ENCODE data around the gene CAGE1. TPM values are rescaled to one million over a fixed set of nuclear protein-coding genes. Genes with fewer than 3 reads are reported as not detected.

The CAGE1 gene
- total and polyA plus RNA-seq, 2 experiments from 2014 or later, result 0.07 TPM; not detected in 1

GRCh38 chr6:7301702-7302101 is 87.8 kb downstream of the CAGE1 start (continued):
- TF ChIP-seq, protein P1, sequence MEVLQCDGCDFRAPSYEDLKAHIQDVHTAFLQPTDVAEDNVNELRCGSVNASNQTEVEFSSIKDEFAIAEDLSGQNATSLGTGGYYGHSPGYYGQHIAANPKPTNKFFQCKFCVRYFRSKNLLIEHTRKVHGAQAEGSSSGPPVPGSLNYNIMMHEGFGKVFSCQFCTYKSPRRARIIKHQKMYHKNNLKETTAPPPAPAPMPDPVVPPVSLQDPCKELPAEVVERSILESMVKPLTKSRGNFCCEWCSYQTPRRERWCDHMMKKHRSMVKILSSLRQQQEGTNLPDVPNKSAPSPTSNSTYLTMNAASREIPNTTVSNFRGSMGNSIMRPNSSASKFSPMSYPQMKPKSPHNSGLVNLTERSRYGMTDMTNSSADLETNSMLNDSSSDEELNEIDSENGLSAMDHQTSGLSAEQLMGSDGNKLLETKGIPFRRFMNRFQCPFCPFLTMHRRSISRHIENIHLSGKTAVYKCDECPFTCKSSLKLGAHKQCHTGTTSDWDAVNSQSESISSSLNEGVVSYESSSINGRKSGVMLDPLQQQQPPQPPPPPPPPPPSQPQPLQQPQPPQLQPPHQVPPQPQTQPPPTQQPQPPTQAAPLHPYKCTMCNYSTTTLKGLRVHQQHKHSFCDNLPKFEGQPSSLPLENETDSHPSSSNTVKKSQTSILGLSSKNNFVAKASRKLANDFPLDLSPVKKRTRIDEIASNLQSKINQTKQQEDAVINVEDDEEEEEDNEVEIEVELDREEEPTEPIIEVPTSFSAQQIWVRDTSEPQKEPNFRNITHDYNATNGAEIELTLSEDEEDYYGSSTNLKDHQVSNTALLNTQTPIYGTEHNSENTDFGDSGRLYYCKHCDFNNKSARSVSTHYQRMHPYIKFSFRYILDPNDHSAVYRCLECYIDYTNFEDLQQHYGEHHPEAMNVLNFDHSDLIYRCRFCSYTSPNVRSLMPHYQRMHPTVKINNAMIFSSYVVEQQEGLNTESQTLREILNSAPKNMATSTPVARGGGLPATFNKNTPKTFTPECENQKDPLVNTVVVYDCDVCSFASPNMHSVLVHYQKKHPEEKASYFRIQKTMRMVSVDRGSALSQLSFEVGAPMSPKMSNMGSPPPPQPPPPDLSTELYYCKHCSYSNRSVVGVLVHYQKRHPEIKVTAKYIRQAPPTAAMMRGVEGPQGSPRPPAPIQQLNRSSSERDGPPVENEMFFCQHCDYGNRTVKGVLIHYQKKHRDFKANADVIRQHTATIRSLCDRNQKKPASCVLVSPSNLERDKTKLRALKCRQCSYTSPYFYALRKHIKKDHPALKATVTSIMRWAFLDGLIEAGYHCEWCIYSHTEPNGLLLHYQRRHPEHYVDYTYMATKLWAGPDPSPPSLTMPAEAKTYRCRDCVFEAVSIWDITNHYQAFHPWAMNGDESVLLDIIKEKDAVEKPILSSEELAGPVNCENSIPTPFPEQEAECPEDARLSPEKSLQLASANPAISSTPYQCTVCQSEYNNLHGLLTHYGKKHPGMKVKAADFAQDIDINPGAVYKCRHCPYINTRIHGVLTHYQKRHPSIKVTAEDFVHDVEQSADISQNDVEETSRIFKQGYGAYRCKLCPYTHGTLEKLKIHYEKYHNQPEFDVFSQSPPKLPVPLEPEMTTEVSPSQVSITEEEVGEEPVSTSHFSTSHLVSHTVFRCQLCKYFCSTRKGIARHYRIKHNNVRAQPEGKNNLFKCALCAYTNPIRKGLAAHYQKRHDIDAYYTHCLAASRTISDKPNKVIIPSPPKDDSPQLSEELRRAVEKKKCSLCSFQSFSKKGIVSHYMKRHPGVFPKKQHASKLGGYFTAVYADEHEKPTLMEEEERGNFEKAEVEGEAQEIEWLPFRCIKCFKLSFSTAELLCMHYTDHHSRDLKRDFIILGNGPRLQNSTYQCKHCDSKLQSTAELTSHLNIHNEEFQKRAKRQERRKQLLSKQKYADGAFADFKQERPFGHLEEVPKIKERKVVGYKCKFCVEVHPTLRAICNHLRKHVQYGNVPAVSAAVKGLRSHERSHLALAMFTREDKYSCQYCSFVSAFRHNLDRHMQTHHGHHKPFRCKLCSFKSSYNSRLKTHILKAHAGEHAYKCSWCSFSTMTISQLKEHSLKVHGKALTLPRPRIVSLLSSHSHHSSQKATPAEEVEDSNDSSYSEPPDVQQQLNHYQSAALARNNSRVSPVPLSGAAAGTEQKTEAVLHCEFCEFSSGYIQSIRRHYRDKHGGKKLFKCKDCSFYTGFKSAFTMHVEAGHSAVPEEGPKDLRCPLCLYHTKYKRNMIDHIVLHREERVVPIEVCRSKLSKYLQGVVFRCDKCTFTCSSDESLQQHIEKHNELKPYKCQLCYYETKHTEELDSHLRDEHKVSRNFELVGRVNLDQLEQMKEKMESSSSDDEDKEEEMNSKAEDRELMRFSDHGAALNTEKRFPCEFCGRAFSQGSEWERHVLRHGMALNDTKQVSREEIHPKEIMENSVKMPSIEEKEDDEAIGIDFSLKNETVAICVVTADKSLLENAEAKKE (CRISPR knock-in tag; IDR thresholded peaks at IDR 0.05), result no peak
- TF ChIP-seq REST (IDR thresholded peaks at IDR 0.05; ENCODE audit: unreplicated experiment), result no peak
- TF ChIP-seq, protein P2, sequence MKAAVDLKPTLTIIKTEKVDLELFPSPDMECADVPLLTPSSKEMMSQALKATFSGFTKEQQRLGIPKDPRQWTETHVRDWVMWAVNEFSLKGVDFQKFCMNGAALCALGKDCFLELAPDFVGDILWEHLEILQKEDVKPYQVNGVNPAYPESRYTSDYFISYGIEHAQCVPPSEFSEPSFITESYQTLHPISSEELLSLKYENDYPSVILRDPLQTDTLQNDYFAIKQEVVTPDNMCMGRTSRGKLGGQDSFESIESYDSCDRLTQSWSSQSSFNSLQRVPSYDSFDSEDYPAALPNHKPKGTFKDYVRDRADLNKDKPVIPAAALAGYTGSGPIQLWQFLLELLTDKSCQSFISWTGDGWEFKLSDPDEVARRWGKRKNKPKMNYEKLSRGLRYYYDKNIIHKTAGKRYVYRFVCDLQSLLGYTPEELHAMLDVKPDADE (IDR thresholded peaks at IDR 0.05), result no peak
- no peak for TF ChIP-seq NANOG (IDR thresholded peaks at IDR 0.05; ENCODE audit: borderline replicate concordance)

DNA sequence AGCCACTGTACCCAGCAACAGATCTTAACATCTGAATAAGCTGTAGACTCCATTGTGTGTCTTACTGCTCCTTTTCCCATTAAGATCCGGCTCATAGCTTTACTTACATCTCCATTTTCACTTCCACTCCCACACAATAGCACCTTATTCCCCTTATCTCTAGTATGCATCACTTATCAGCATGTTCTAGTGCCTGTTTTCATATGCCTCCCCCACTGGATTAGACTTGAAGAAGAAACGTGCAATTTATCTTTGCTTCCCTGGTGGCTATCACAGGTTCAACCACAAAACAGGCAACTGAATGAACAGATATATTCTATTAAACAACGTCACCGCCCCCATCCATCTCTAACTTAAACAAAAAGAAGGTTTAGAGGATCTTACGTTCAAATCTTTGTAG is 88.6 kb downstream of the CAGE1 start:
- H3K36me3 ChIP-seq (ENCODE audit: insufficient read depth), result peaks cover 87% of the 10 kb centered on the region
- H3K4me1 ChIP-seq (ENCODE audit: insufficient read depth), result no peaks in the 10 kb centered on the region
- H2AFZ ChIP-seq, result no peak overlapping the region
- H3K4me3 ChIP-seq, result no peak overlapping the region
- no peaks in the 10 kb centered on the region for H3K9me2 ChIP-seq (ENCODE audit: insufficient read depth)
- H4K20me1 ChIP-seq (replicated peaks; ENCODE audit: insufficient read depth), result peaks cover 13% of the 10 kb centered on the region
- DNase-seq (ENCODE audit: low spot score) (no peak), ATAC-seq (no peak)
- Mint-ChIP-seq H3K36me3 (ENCODE audit: low read depth) (peaks cover 85% of the 10 kb centered on the region), H3K27ac (no peak overlapping the region), H3K4me3 (no peak overlapping the region), H3K4me1 (no peaks in the 10 kb centered on the region), H3K27me3 (ENCODE audit: insufficient read depth, low read depth, poor library complexity) (no peaks in the 10 kb centered on the region), H3K9me3 (no peaks in the 10 kb centered on the region)
- no peaks in the 10 kb centered on the region for H3K27me3 ChIP-seq (ENCODE audit: insufficient read depth)
- H3K27ac ChIP-seq (ENCODE audit: low read depth), result no peak overlapping the region
- H3K4me2 ChIP-seq, result no peak overlapping the region
- no peaks in the 10 kb centered on the region for H3F3A ChIP-seq (replicated peaks; ENCODE audit: low read depth)
- peaks cover 25% of the 10 kb centered on the region for H3K79me2 ChIP-seq (replicated peaks; ENCODE audit: insufficient read depth)
- TF ChIP-seq REST (IDR thresholded peaks at IDR 0.05; ENCODE audit: unreplicated experiment), result no peak
- no peak for TF ChIP-seq ZNF114 (CRISPR knock-in tag; IDR thresholded peaks at IDR 0.05)
- TF ChIP-seq CREB1 (CRISPR knock-in tag; IDR thresholded peaks at IDR 0.05; ENCODE audit: low read depth), result no peak
- TF ChIP-seq, protein P3, sequence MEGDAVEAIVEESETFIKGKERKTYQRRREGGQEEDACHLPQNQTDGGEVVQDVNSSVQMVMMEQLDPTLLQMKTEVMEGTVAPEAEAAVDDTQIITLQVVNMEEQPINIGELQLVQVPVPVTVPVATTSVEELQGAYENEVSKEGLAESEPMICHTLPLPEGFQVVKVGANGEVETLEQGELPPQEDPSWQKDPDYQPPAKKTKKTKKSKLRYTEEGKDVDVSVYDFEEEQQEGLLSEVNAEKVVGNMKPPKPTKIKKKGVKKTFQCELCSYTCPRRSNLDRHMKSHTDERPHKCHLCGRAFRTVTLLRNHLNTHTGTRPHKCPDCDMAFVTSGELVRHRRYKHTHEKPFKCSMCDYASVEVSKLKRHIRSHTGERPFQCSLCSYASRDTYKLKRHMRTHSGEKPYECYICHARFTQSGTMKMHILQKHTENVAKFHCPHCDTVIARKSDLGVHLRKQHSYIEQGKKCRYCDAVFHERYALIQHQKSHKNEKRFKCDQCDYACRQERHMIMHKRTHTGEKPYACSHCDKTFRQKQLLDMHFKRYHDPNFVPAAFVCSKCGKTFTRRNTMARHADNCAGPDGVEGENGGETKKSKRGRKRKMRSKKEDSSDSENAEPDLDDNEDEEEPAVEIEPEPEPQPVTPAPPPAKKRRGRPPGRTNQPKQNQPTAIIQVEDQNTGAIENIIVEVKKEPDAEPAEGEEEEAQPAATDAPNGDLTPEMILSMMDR (conservative IDR thresholded peaks at IDR 0.05; ENCODE audit: low read depth in 2 of 2), result no peak
- TF ChIP-seq STAT1 (IDR thresholded peaks at IDR 0.05; ENCODE audit: unreplicated experiment), result no peak
- TF ChIP-seq EZH2phosphoT487 (IDR thresholded peaks at IDR 0.05; ENCODE audit: unreplicated experiment), result no peak
